Endothelial cell of umbilical vein (primary cell): ENCODE data around the gene RAB3B. TPM values are rescaled to one million over a fixed set of nuclear protein-coding genes. Genes with fewer than 3 reads are reported as not detected.

Experiments
- BruUV-seq: library from RNA; stranded (reverse); fragments of 400-500 nt; replicated peaks from 2 replicates; lab custom pipeline; 2021; lab: Mats Ljungman, UMichigan
- CTCF ChIA-PET: fragments of 300-600, 350-600 bp; sonication (Branson Sonifier 250); formaldehyde crosslinking; loops from one replicate; lab custom pipeline; 2021; ENCODE audit warnings: antibody characterized with exemption, inconsistent platforms; lab: Charles Lee
- POLR2A ChIA-PET: fragments of 300-600, 350-600 bp; sonication (Branson Sonifier 250); formaldehyde crosslinking; loops from one replicate; lab custom pipeline; 2021; ENCODE audit warnings: antibody characterized with exemption, inconsistent platforms; lab: Charles Lee
- DNase-seq: peaks from one replicate; pipeline ENCODE4 v3.0.0-alpha.2; 2011; ENCODE audit warnings: low read depth, low spot score
- FAIRE-seq: peaks from 2 replicates; lab custom pipeline; 2011; peaks lifted over from hg19 to GRCh38; lab: Jason Lieb, UNC
- H2AFZ ChIP-seq: 2 replicates; pipeline ENCODE4 v1.6.0; 2012; ENCODE audit warnings: low read depth, low read length, control low read depth, inconsistent platforms
- H3K27ac ChIP-seq: 2 replicates; pipeline ENCODE4 v1.5.1; 2011; ENCODE audit warnings: low read depth, mild to moderate bottlenecking, control low read depth, low read length, moderate library complexity; ENCODE audit not compliant: insufficient read depth
- H3K27me3 ChIP-seq, 2 experiments: 2 replicates each; pipeline versions ENCODE4 v1.6.0 to v1.6.1; 2011; ENCODE audit warnings: low read length in 2 of 2, mixed read lengths in 1 of 2; ENCODE audit not compliant: control insufficient read depth in 2 of 2, insufficient read depth in 2 of 2
- H3K36me3 ChIP-seq, 2 experiments: 2 replicates in 1 of 2; 3 replicates in 1 of 2; pipeline ENCODE4 v1.5.1; 2011; ENCODE audit warnings: low read length in 2 of 2, mild to moderate bottlenecking in 1 of 2, moderate library complexity in 1 of 2; ENCODE audit not compliant: control insufficient read depth in 2 of 2, insufficient read depth in 2 of 2; ENCODE audit errors: extremely low read depth in 1 of 2
- H3K4me1 ChIP-seq: 3 replicates; pipeline ENCODE4 v1.5.1; 2011; ENCODE audit warnings: mild to moderate bottlenecking, low read length; ENCODE audit not compliant: control insufficient read depth, insufficient read depth; ENCODE audit errors: extremely low read depth
- H3K4me2 ChIP-seq: 2 replicates; pipeline ENCODE4 v1.6.1; 2011; ENCODE audit warnings: low read length, control low read depth, mixed read lengths; ENCODE audit not compliant: insufficient read depth
- H3K4me3 ChIP-seq, 3 experiments: fragments of 200-600 bp in 1 of 3; sonication (generic), shearing (Covaris generic) in 1 of 3; replicated peaks in 1 of 3; 2 replicates each; pipeline ENCODE4 v1.5.1; 2011 to 2016; ENCODE audit warnings: control low read depth in 3 of 3, low read length in 3 of 3, mild to moderate bottlenecking in 2 of 3, inconsistent platforms in 1 of 3, low read depth in 1 of 3, moderate library complexity in 1 of 3; ENCODE audit not compliant: insufficient read depth in 1 of 3
- H3K79me2 ChIP-seq: 2 replicates; pipeline ENCODE4 v1.6.0; 2012; ENCODE audit warnings: low read length, inconsistent platforms; ENCODE audit not compliant: control insufficient read depth, insufficient read depth
- H3K9ac ChIP-seq: replicated peaks from 2 replicates; pipeline ENCODE3; 2011; ENCODE audit warnings: low read length, control low read depth; ENCODE audit not compliant: insufficient read depth; ENCODE audit errors: extremely low read depth
- H3K9me1 ChIP-seq: replicated peaks from 3 replicates; pipeline ENCODE4 v1.6.0; 2011; ENCODE audit warnings: mild to moderate bottlenecking, low read length; ENCODE audit not compliant: control insufficient read depth, insufficient read depth; ENCODE audit errors: extremely low read depth
- H3K9me3 ChIP-seq: replicated peaks from 2 replicates; pipeline ENCODE4 v1.5.1; 2012; ENCODE audit warnings: low read length, inconsistent platforms; ENCODE audit not compliant: control insufficient read depth, insufficient read depth
- H4K20me1 ChIP-seq: replicated peaks from 2 replicates; pipeline ENCODE3; 2011; ENCODE audit warnings: mild to moderate bottlenecking, low read length; ENCODE audit not compliant: control insufficient read depth, insufficient read depth; ENCODE audit errors: extremely low read depth
- CTCF ChIP-seq, 2 donors: IDR thresholded peaks; 1 replicate in 1 of 2; 2 replicates in 1 of 2; pipeline ENCODE4 v1.5.1; 2011; ENCODE audit warnings: low read length in 2 of 2, mild to moderate bottlenecking in 2 of 2, moderate library complexity in 2 of 2, control low read depth in 1 of 2, inconsistent platforms in 1 of 2, low read depth in 1 of 2; ENCODE audit not compliant: insufficient read depth in 1 of 2; ENCODE audit errors: extremely low read depth in 1 of 2
- EZH2 ChIP-seq: IDR thresholded peaks from 2 replicates; pipeline ENCODE4 v1.6.1; 2012; ENCODE audit warnings: borderline replicate concordance, low read depth, mild to moderate bottlenecking, moderate library complexity, low read length, inconsistent platforms; ENCODE audit not compliant: severe bottlenecking
- FOS ChIP-seq: IDR thresholded peaks from 2 replicates; pipeline ENCODE4 v1.6.1; 2011; ENCODE audit warnings: mild to moderate bottlenecking, low read length, moderate library complexity, borderline replicate concordance; ENCODE audit not compliant: insufficient read depth
- GATA2 ChIP-seq: IDR thresholded peaks from 2 replicates; pipeline ENCODE4 v1.7.0; 2011; ENCODE audit warnings: low read depth, mild to moderate bottlenecking, moderate library complexity, mixed read lengths, low read length; ENCODE audit not compliant: insufficient read length, insufficient read depth
- JUN ChIP-seq: IDR thresholded peaks from 2 replicates; pipeline ENCODE4 v1.6.1; 2011; ENCODE audit warnings: borderline replicate concordance, low read depth; ENCODE audit not compliant: insufficient read length, insufficient read depth
- MAX ChIP-seq: IDR thresholded peaks from 2 replicates; pipeline ENCODE4 v1.6.1; 2011; ENCODE audit not compliant: insufficient read depth, insufficient read length
- MYC ChIP-seq: IDR thresholded peaks from one replicate; pipeline ENCODE4 v1.6.1; 2011; ENCODE audit warnings: mild to moderate bottlenecking, low read depth, low read length
- POLR2A ChIP-seq: IDR thresholded peaks from 2 replicates; pipeline ENCODE4 v1.6.1; 2012; ENCODE audit warnings: low read depth, mild to moderate bottlenecking, control low read depth, low read length
- POLR2AphosphoS5 ChIP-seq: IDR thresholded peaks from 2 replicates; pipeline ENCODE4 v1.6.1; 2012; ENCODE audit warnings: low read depth, mild to moderate bottlenecking, control low read depth, low read length, moderate library complexity; ENCODE audit not compliant: insufficient read depth
- dilution Hi-C: fragments of 300-500 bp; cut with MboI; formaldehyde crosslinking; loops from one replicate; pipeline ENCODE4 v1.15.0; 2019; ENCODE audit warnings: low sequenced_read_pairs; ENCODE audit not compliant: extremely low pct_ligation_motif_present
- intact Hi-C: fragments of 100-400 bp; cut with micrococcal nuclease; formaldehyde crosslinking; loops from one replicate; pipeline ENCODE4 v1.10.0; 2022
- polyA plus RNA-seq, 4 experiments: library from polyadenylated mRNA; depleted of rRNA in 3 of 4; stranded (reverse) in 3 of 4; unstranded in 1 of 4; fragments of >200 nt; gene quantifications; 2 replicates each; pipeline versions ENCODE4 v1.2.1 to v1.2.3, GENCODE V29; 2011 to 2012; ENCODE audit warnings: missing spikeins in 1 of 4
- total RNA-seq: library from RNA; stranded (reverse); gene quantifications from 2 replicates; pipeline ENCODE4 v1.2.3, GENCODE V29; 2021

Gene RAB3B
- total and polyA plus RNA-seq, 2 donors (not counting 3 experiments of a cell fraction or from before 2014, with no cell fraction given), result 4.1 to 10.4 TPM

DNA sequence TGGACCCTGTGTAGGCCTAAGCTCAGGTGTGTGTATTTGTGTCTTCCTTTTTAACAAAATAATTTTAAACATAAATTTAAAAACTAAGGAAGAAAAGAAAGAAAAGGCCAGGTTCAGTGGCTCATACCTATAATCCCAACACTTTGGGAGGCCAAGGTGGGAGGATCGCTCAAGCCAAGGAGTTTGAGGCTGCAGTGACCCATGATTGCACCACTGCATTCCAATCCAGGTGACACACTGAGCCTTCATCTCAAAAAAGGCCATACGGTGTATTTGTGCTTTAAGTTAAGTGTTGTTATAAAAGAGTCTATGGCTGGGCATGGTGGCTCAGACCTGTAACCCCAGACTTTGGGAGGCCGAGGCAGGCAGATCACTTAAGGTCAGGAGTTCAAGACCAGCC, 8.3 kb downstream of the RAB3B start:
- no peak overlapping the region for H3K4me3 ChIP-seq
- BruUV-seq, result no TSS peak
- TF ChIP-seq JUN (no peak), POLR2AphosphoS5 (no peak), CTCF (IDR thresholded peaks at IDR 0.05; ENCODE audit: extremely low read depth in 1 of 2, insufficient read depth in 1 of 2, low read depth in 1 of 2, low read length in 2 of 2) (no peak), POLR2A (no peak)
- H3K36me3 ChIP-seq, result no peaks in the 10 kb centered on the region
- ChIA-PET CTCF (no interaction called here), POLR2A (no interaction called here)
- intact Hi-C loops (no loop called here), dilution Hi-C loops (no loop called here)
- no peak overlapping the region for H2AFZ ChIP-seq
- no peaks in the 10 kb centered on the region for H4K20me1 ChIP-seq
- H3K9me1 ChIP-seq, result no peaks in the 10 kb centered on the region
- no peaks in the 10 kb centered on the region for H3K27me3 ChIP-seq
- no peak overlapping the region for H3K4me2 ChIP-seq
- no peak for DNase-seq
- H3K4me1 ChIP-seq, result no peaks in the 10 kb centered on the region
- no peak overlapping the region for H3K9ac ChIP-seq
- H3K79me2 ChIP-seq, result no peaks in the 10 kb centered on the region
- H3K9me3 ChIP-seq, result no peaks in the 10 kb centered on the region
- no peak for FAIRE-seq
- no peak overlapping the region for H3K27ac ChIP-seq

GRCh38 chr1:51981555-51981954, 8.9 kb downstream of the RAB3B start:
- FAIRE-seq (no peak), DNase-seq (no peak)
- BruUV-seq, result no TSS peak
- POLR2A ChIA-PET, result no interaction called here
- no peak overlapping the region for H3K9ac ChIP-seq
- TF ChIP-seq MAX (no peak), POLR2A (no peak), MYC (no peak), EZH2 (no peak), FOS (no peak), POLR2AphosphoS5 (no peak), JUN (no peak), GATA2 (no peak), CTCF (IDR thresholded peaks at IDR 0.05; ENCODE audit: extremely low read depth in 1 of 2, insufficient read depth in 1 of 2, low read depth in 1 of 2, low read length in 2 of 2) (no peak)
- H3K4me3 ChIP-seq, result no peak overlapping the region
- no peaks in the 10 kb centered on the region for H3K36me3 ChIP-seq
- no peaks in the 10 kb centered on the region for H3K9me3 ChIP-seq
- dilution Hi-C loops, result no loop called here
- CTCF ChIA-PET, result no interaction called here
- H3K4me2 ChIP-seq, result no peak overlapping the region
- intact Hi-C loops, result no loop called here
- H2AFZ ChIP-seq, result no peak overlapping the region
- H3K9me1 ChIP-seq, result no peaks in the 10 kb centered on the region
- H3K4me1 ChIP-seq, result no peaks in the 10 kb centered on the region
- no peaks in the 10 kb centered on the region for H3K27me3 ChIP-seq
- H4K20me1 ChIP-seq, result no peaks in the 10 kb centered on the region
- H3K79me2 ChIP-seq, result no peaks in the 10 kb centered on the region
- no peak overlapping the region for H3K27ac ChIP-seq
